Mesenchymal stem cell (in vitro differentiated cells and primary cell): ENCODE data around the gene TTC16.

ENCODE experiments used
- DNase-seq: peaks from one replicate; pipeline ENCODE4 v3.0.0-alpha.2; 2013
- H2AFZ ChIP-seq: one replicate; pipeline ENCODE4 v1.6.1; 2013; ENCODE audit warnings: low read depth, mild to moderate bottlenecking, control low read depth, inconsistent platforms, low read length, moderate library complexity
- H2AK5ac ChIP-seq: 2 replicates; pipeline ENCODE4 v1.6.1; 2013; ENCODE audit warnings: low read length, moderate library complexity, mild to moderate bottlenecking, inconsistent platforms; ENCODE audit not compliant: severe bottlenecking
- H2BK120ac ChIP-seq: one replicate; pipeline ENCODE4 v1.6.1; 2013; ENCODE audit warnings: low read depth, mild to moderate bottlenecking, inconsistent platforms, low read length, moderate library complexity
- H2BK12ac ChIP-seq, 2 experiments: one replicate each; pipeline ENCODE4 v1.6.1; 2013; ENCODE audit warnings: inconsistent platforms in 2 of 2, low read length in 2 of 2, mild to moderate bottlenecking in 2 of 2, moderate library complexity in 2 of 2, control low read depth in 1 of 2
- H2BK15ac ChIP-seq: one replicate; pipeline ENCODE4 v1.6.1; 2013; ENCODE audit warnings: mild to moderate bottlenecking, low read depth, inconsistent platforms; ENCODE audit not compliant: poor library complexity, severe bottlenecking
- H2BK5ac ChIP-seq: 2 replicates; pipeline ENCODE4 v1.6.1; 2013; ENCODE audit warnings: low read depth, mild to moderate bottlenecking, low read length, control low read depth, inconsistent platforms; ENCODE audit not compliant: poor library complexity, severe bottlenecking
- H3K14ac ChIP-seq, 2 experiments: one replicate each; pipeline ENCODE4 v1.6.1; 2013; ENCODE audit warnings: inconsistent platforms in 2 of 2, low read length in 2 of 2, control low read depth in 1 of 2, mild to moderate bottlenecking in 1 of 2, moderate library complexity in 1 of 2
- H3K18ac ChIP-seq, 2 experiments: one replicate each; pipeline ENCODE4 v1.6.1; 2013; ENCODE audit warnings: inconsistent platforms in 2 of 2, low read length in 2 of 2, control low read depth in 1 of 2, low read depth in 1 of 2, mild to moderate bottlenecking in 1 of 2
- H3K23ac ChIP-seq, 2 experiments: one replicate each; pipeline ENCODE4 v1.6.1; 2013; ENCODE audit warnings: inconsistent platforms in 2 of 2, low read length in 2 of 2, mild to moderate bottlenecking in 2 of 2, moderate library complexity in 2 of 2, control low read depth in 1 of 2
- H3K27ac ChIP-seq: 2 replicates; pipeline ENCODE4 v1.5.1; 2013; ENCODE audit warnings: mild to moderate bottlenecking, moderate library complexity, low read length, control low read depth, inconsistent platforms; ENCODE audit not compliant: poor library complexity, severe bottlenecking
- H3K27me3 ChIP-seq, 2 experiments: 2 replicates each; pipeline versions ENCODE4 v1.6.1 to v1.7.0; 2013; ENCODE audit warnings: low read length in 2 of 2, mild to moderate bottlenecking in 2 of 2, moderate library complexity in 2 of 2, control low read depth in 1 of 2, inconsistent platforms in 1 of 2; ENCODE audit not compliant: control insufficient read depth in 1 of 2, insufficient read depth in 1 of 2
- H3K36me3 ChIP-seq, 2 experiments: 2 replicates each; pipeline versions ENCODE4 v1.6.1 to v1.7.0; 2013; ENCODE audit warnings: low read length in 2 of 2, control low read depth in 1 of 2, inconsistent platforms in 1 of 2, low read depth in 1 of 2, mild to moderate bottlenecking in 1 of 2; ENCODE audit not compliant: insufficient read depth in 2 of 2, control insufficient read depth in 1 of 2
- H3K4ac ChIP-seq, 2 experiments: one replicate each; pipeline ENCODE4 v1.6.1; 2013; ENCODE audit warnings: inconsistent platforms in 2 of 2, low read length in 2 of 2, mild to moderate bottlenecking in 2 of 2, moderate library complexity in 2 of 2, control low read depth in 1 of 2, low read depth in 1 of 2
- H3K4me1 ChIP-seq: 2 replicates; pipeline ENCODE4 v1.6.1; 2013; ENCODE audit warnings: low read depth, low read length, control low read depth; ENCODE audit not compliant: control insufficient read depth, insufficient read depth
- H3K4me2 ChIP-seq: 2 replicates; pipeline ENCODE4 v1.6.1; 2013; ENCODE audit warnings: low read length, mild to moderate bottlenecking, inconsistent platforms; ENCODE audit not compliant: poor library complexity, severe bottlenecking
- H3K4me3 ChIP-seq, 2 experiments: 2 replicates each; pipeline versions ENCODE4 v1.5.1 to v1.7.0; 2013; ENCODE audit warnings: low read length in 2 of 2, mild to moderate bottlenecking in 2 of 2, control low read depth in 1 of 2, low read depth in 1 of 2; ENCODE audit not compliant: insufficient read depth in 1 of 2
- H3K79me1 ChIP-seq: replicated peaks from 2 replicates; pipeline ENCODE4 v1.6.1; 2013; ENCODE audit warnings: mild to moderate bottlenecking, control low read depth, low read length, inconsistent platforms; ENCODE audit not compliant: poor library complexity, severe bottlenecking
- H3K9ac ChIP-seq: 2 replicates; pipeline ENCODE4 v1.7.0; 2013; ENCODE audit warnings: mild to moderate bottlenecking, low read length, moderate library complexity
- H3K9me3 ChIP-seq: 2 replicates; pipeline ENCODE4 v1.7.0; 2013; ENCODE audit warnings: mild to moderate bottlenecking, low read length; ENCODE audit not compliant: control insufficient read depth
- H4K8ac ChIP-seq: one replicate; pipeline ENCODE4 v1.6.1; 2013; ENCODE audit warnings: inconsistent platforms, mild to moderate bottlenecking, low read length, moderate library complexity
- H4K91ac ChIP-seq: one replicate; pipeline ENCODE4 v1.6.1; 2013; ENCODE audit warnings: mild to moderate bottlenecking, low read length, inconsistent platforms
- WGBS: methylation state at CpG from one replicate; pipeline ENCODE4 v1.1.7; 2013; ENCODE audit warnings: mixed read lengths; 5-methylcytosine and 5-hydroxymethylcytosine counted together

The TTC16 gene

GRCh38 chr9:127717766-127718165 is 1.9 kb downstream of the TTC16 start:
- Histone ChIP-seq H2BK15ac (no peak overlapping the region), H3K79me1 (peaks cover 18% of the 10 kb centered on the region), H2AFZ (no peak overlapping the region), H3K4me1 (peaks cover 31% of the 10 kb centered on the region), H2AK5ac (no peak overlapping the region), H3K14ac (no peak overlapping the region), H3K4ac (no peak overlapping the region), H3K9me3 (no peaks in the 10 kb centered on the region), H3K9ac (no peak overlapping the region), H2BK12ac (no peak overlapping the region), H3K36me3 (peaks cover 0 to 5% of the 10 kb centered on the region in 2 experiments), H3K4me3 (no peak overlapping the region), H3K4me2 (no peak overlapping the region), H3K27ac (no peak overlapping the region), H4K91ac (no peak overlapping the region), H3K27me3 (no peaks in the 10 kb centered on the region), H4K8ac (no peak overlapping the region), H2BK120ac (no peak overlapping the region), H3K23ac (no peak overlapping the region), H3K18ac (no peak overlapping the region), H2BK5ac (no peak overlapping the region)
- DNase-seq, result no peak
- WGBS, result 95% methylated on average over 4 of the region's 5 CpGs

- DNase-seq, result no peak
- Histone ChIP-seq H3K18ac (no peak overlapping the region), H3K4ac (no peak overlapping the region), H2BK12ac (no peak overlapping the region), H3K9ac (no peak overlapping the region), H3K14ac (peak overlapping the region in 1 of 2 experiments; percentile 69), H4K8ac (no peak overlapping the region), H2BK5ac (no peak overlapping the region), H2AFZ (no peak overlapping the region), H3K79me1 (no peaks in the 10 kb centered on the region), H3K36me3 (no peaks in the 10 kb centered on the region), H4K91ac (peak overlapping the region; percentile 29), H2BK15ac (no peak overlapping the region), H3K9me3 (no peaks in the 10 kb centered on the region), H3K23ac (peak overlapping the region in 1 of 2 experiments; percentile 35), H3K4me2 (no peak overlapping the region), H3K27me3 (peaks cover 0 to 3% of the 10 kb centered on the region in 2 experiments), H3K27ac (no peak overlapping the region), H2AK5ac (no peak overlapping the region), H2BK120ac (no peak overlapping the region), H3K4me3 (no peak overlapping the region), H3K4me1 (peaks cover 18% of the 10 kb centered on the region)
- 87% methylated on average over 12 of the region's 12 CpGs for WGBS
These were observed 4.4 kb downstream of the TTC16 start for GRCh38 chr9:127720031-127720864.

GRCh38 chr9:127720865-127721227 is 5.0 kb downstream of the TTC16 start:
- H4K91ac ChIP-seq, result no peak overlapping the region
- no peak overlapping the region for H3K9ac ChIP-seq
- H3K18ac ChIP-seq, result no peak overlapping the region
- no peak overlapping the region for H3K4ac ChIP-seq
- H3K4me1 ChIP-seq, result peaks cover 18% of the 10 kb centered on the region
- no peak for DNase-seq
- H3K79me1 ChIP-seq, result no peaks in the 10 kb centered on the region
- no peak overlapping the region for H3K23ac ChIP-seq
- H3K36me3 ChIP-seq, result no peaks in the 10 kb centered on the region
- peak overlapping the region in 1 of 2 experiments; percentile 21 for H2BK12ac ChIP-seq
- no peak overlapping the region for H3K4me3 ChIP-seq
- no peak overlapping the region for H2AK5ac ChIP-seq
- H3K14ac ChIP-seq, result no peak overlapping the region
- no peak overlapping the region for H3K4me2 ChIP-seq
- H3K27me3 ChIP-seq, result peaks cover 0 to 3% of the 10 kb centered on the region in 2 experiments
- no peak overlapping the region for H4K8ac ChIP-seq
- no peak overlapping the region for H3K27ac ChIP-seq
- H2BK120ac ChIP-seq, result no peak overlapping the region
- no peak overlapping the region for H2BK15ac ChIP-seq
- H3K9me3 ChIP-seq, result no peaks in the 10 kb centered on the region
- no peak overlapping the region for H2BK5ac ChIP-seq
- no peak overlapping the region for H2AFZ ChIP-seq

GRCh38 chr9:127721391-127721821 is 5.5 kb downstream of the TTC16 start:
- no peak overlapping the region for H3K4me3 ChIP-seq

More at GRCh38 chr9:127721391-127721821, 5.5 kb downstream of the TTC16 start:
- Histone ChIP-seq H3K4me2 (no peak overlapping the region), H3K9me3 (no peaks in the 10 kb centered on the region), H3K27me3 (peaks cover 0 to 3% of the 10 kb centered on the region in 2 experiments), H3K4ac (no peak overlapping the region), H2BK120ac (no peak overlapping the region), H4K91ac (no peak overlapping the region), H2AK5ac (no peak overlapping the region), H3K9ac (no peak overlapping the region), H3K27ac (no peak overlapping the region), H3K23ac (no peak overlapping the region), H2BK5ac (no peak overlapping the region), H3K14ac (no peak overlapping the region), H3K36me3 (no peaks in the 10 kb centered on the region), H3K4me1 (peaks cover 13% of the 10 kb centered on the region), H4K8ac (no peak overlapping the region), H3K79me1 (no peaks in the 10 kb centered on the region), H2AFZ (no peak overlapping the region), H2BK12ac (no peak overlapping the region), H2BK15ac (no peak overlapping the region), H3K18ac (no peak overlapping the region)
- DNase-seq, result no peak
- WGBS, result 55% methylated on average over 11 of the region's 11 CpGs
